ENCODE measurements around the gene SSC5D. TPM values are rescaled to one million over a fixed set of nuclear protein-coding genes. Genes with fewer than 3 reads are reported as not detected.

SSC5D gene
- polyA plus RNA-seq, 1 donor (not counting 4 experiments of a cell fraction or from before 2014, with no cell fraction given), result not detected

DNA sequence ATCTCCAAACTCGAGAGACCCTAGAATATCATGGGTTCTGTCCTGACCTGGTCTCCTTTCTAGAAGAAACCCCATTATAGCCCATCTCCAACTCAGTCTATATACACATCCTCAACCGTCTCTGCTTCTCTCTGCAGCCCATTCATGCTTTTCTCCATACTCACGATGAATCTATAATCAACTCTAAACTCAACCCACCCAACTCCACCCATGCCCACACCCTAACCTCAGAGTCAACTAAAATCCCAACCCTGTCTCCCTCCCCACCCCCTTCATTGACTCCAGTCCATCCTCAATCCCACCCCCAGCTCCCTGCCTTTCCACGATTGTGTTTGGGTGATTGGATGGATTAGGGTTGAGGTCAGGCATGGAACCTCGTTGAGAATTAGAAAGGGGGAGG, 55.3 kb downstream of the SSC5D start:
- no peaks in the 10 kb centered on the region for H3K9me3 ChIP-seq (ENCODE audit: control insufficient read depth, low read depth, low read length)
- dilution Hi-C loops (cut with MboI; ENCODE audit: extremely low pct_ligation_motif_present, low sequenced_read_pairs), result no loop called here

DNA sequence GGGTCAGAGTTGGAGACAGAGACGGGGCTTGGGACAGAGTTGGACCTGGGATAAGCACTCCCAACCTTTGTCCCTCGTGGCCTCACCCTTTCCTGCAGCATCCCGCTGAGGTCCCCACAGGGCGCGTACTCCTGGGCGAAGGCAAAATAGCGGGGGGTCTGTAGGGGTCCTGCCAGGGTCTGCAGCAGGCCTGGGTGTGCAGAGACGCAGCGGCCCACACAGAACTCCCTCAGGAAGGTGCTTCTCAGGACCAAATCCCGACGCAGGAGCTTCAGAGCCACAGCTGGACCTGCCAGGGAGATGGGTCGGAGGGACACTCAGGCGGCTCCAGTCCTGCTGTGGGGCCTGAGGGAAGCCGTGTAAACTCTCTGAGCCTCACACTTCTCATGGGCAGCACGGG, 55.8 kb downstream of the SSC5D start:
- Histone ChIP-seq H3K4me1 (ENCODE audit: control insufficient read depth, extremely low read depth, insufficient read depth, low read length) (no peaks in the 10 kb centered on the region), H3K79me2 (ENCODE audit: control insufficient read depth, insufficient read depth, low read length) (no peaks in the 10 kb centered on the region), H3K4me2 (ENCODE audit: control insufficient read depth, extremely low read depth, insufficient read depth, low read depth, low read length) (no peak overlapping the region), H3K4me3 (ENCODE audit: control insufficient read depth in 2 of 3, extremely low read depth in 1 of 3, insufficient read depth in 2 of 3, low read depth in 1 of 3, low read length in 3 of 3) (no peak overlapping the region), H2AFZ (ENCODE audit: control insufficient read depth, low read length) (no peak overlapping the region), H4K20me1 (ENCODE audit: control insufficient read depth, extremely low read depth, insufficient read depth, low read length) (no peaks in the 10 kb centered on the region), H3K9ac (ENCODE audit: control insufficient read depth, extremely low read depth, insufficient read depth, low read length) (no peak overlapping the region), H3K9me3 (ENCODE audit: control insufficient read depth, low read depth, low read length) (no peaks in the 10 kb centered on the region), H3K9me1 (ENCODE audit: control insufficient read depth, extremely low read depth, insufficient read depth, low read length) (no peaks in the 10 kb centered on the region), H3K27ac (ENCODE audit: control insufficient read depth, insufficient read depth, low read length) (no peak overlapping the region), H3K27me3 (ENCODE audit: control insufficient read depth, extremely low read depth, insufficient read depth, low read length) (no peaks in the 10 kb centered on the region), H3K36me3 (ENCODE audit: control insufficient read depth in 2 of 2, extremely low read depth in 1 of 2, insufficient read depth in 2 of 2, low read length in 2 of 2) (no peaks in the 10 kb centered on the region)
- dilution Hi-C loops (cut with MboI; ENCODE audit: extremely low pct_ligation_motif_present, low sequenced_read_pairs), result no loop called here
- FAIRE-seq, result no peak
- TF ChIP-seq EZH2 (IDR thresholded peaks at IDR 0.05; ENCODE audit: low read length), result no peak
- TF ChIP-seq, protein P1, sequence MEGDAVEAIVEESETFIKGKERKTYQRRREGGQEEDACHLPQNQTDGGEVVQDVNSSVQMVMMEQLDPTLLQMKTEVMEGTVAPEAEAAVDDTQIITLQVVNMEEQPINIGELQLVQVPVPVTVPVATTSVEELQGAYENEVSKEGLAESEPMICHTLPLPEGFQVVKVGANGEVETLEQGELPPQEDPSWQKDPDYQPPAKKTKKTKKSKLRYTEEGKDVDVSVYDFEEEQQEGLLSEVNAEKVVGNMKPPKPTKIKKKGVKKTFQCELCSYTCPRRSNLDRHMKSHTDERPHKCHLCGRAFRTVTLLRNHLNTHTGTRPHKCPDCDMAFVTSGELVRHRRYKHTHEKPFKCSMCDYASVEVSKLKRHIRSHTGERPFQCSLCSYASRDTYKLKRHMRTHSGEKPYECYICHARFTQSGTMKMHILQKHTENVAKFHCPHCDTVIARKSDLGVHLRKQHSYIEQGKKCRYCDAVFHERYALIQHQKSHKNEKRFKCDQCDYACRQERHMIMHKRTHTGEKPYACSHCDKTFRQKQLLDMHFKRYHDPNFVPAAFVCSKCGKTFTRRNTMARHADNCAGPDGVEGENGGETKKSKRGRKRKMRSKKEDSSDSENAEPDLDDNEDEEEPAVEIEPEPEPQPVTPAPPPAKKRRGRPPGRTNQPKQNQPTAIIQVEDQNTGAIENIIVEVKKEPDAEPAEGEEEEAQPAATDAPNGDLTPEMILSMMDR (optimal IDR thresholded peaks at IDR 0.05 in 1 of 3, IDR thresholded peaks at IDR 0.05 in 1 of 3, conservative IDR thresholded peaks at IDR 0.05 in 1 of 3; ENCODE audit: extremely low read depth in 1 of 3, insufficient read depth in 2 of 3, low read length in 3 of 3), result no peak
- no peak for DNase-seq (ENCODE audit: low read depth, low spot score)

More for the DNA sequence above, 55.3 kb downstream of the SSC5D start:
- H2AFZ ChIP-seq (ENCODE audit: control insufficient read depth, low read length), result no peak overlapping the region
- FAIRE-seq (no peak), DNase-seq (ENCODE audit: low read depth, low spot score) (no peak)
- H3K36me3 ChIP-seq (ENCODE audit: control insufficient read depth in 2 of 2, extremely low read depth in 1 of 2, insufficient read depth in 2 of 2, low read length in 2 of 2), result no peaks in the 10 kb centered on the region
- no peak overlapping the region for H3K4me2 ChIP-seq (ENCODE audit: control insufficient read depth, extremely low read depth, insufficient read depth, low read depth, low read length)
- H3K27ac ChIP-seq (ENCODE audit: control insufficient read depth, insufficient read depth, low read length), result no peak overlapping the region
- no peak overlapping the region for H3K4me3 ChIP-seq (ENCODE audit: control insufficient read depth in 2 of 3, extremely low read depth in 1 of 3, insufficient read depth in 2 of 3, low read depth in 1 of 3, low read length in 3 of 3)
- H3K27me3 ChIP-seq (ENCODE audit: control insufficient read depth, extremely low read depth, insufficient read depth, low read length), result no peaks in the 10 kb centered on the region
- H3K9me1 ChIP-seq (ENCODE audit: control insufficient read depth, extremely low read depth, insufficient read depth, low read length), result no peaks in the 10 kb centered on the region
- no peaks in the 10 kb centered on the region for H3K79me2 ChIP-seq (ENCODE audit: control insufficient read depth, insufficient read depth, low read length)
- H3K4me1 ChIP-seq (ENCODE audit: control insufficient read depth, extremely low read depth, insufficient read depth, low read length), result no peaks in the 10 kb centered on the region
- TF ChIP-seq, protein P1 (optimal IDR thresholded peaks at IDR 0.05 in 1 of 3, IDR thresholded peaks at IDR 0.05 in 1 of 3, conservative IDR thresholded peaks at IDR 0.05 in 1 of 3; ENCODE audit: extremely low read depth in 1 of 3, insufficient read depth in 2 of 3, low read length in 3 of 3), result no peak
- no peak overlapping the region for H3K9ac ChIP-seq (ENCODE audit: control insufficient read depth, extremely low read depth, insufficient read depth, low read length)
- H4K20me1 ChIP-seq (ENCODE audit: control insufficient read depth, extremely low read depth, insufficient read depth, low read length), result no peaks in the 10 kb centered on the region

Data from keratinocyte (primary cell).